Measurements from ENCODE around the gene PPP1R9B.

Gene PPP1R9B

DNA sequence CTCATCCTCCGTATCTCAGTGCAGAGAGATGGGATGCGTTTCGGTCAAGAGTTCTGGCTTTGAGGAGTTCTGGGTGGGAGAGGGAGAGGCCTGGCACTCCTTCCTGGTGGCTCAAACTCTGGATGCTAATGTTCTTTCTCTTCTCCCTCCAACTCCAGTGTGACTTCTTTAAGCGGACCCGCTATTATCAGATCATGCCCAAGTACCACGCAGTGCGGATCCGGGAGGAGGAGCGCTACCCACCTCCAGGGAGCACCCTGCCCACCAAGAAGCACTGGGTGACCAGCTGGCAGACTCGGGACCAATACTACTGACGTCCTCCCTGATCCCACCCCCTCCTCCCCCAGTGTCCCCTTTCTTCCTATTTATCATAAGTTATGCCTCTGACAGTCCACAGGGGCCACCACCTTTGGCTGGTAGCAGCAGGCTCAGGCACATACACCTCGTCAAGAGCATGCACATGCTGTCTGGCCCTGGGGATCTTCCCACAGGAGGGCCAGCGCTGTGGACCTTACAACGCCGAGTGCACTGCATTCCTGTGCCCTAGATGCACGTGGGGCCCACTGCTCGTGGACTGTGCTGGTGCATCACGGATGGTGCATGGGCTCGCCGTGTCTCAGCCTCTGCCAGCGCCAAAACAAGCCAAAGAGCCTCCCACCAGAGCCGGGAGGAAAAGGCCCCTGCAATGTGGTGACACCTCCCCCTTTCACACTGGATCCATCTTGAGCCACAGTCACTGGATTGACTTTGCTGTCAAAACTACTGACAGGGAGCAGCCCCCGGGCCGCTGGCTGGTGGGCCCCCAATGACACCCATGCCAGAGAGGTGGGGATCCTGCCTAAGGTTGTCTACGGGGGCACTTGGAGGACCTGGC, 61.3 kb downstream of the PPP1R9B start:
- Histone ChIP-seq H3K4me1 (ENCODE audit: control insufficient read depth in 1 of 2, insufficient read depth in 2 of 2, low read length in 2 of 2) (no peaks in the 10 kb centered on the region), H3K27me3 (ENCODE audit: low read depth, low read length) (no peaks in the 10 kb centered on the region), H3K27ac (ENCODE audit: low read length) (no peak overlapping the region), H3K4me3 (ENCODE audit: low read depth in 1 of 2, low read length in 2 of 2) (no peak overlapping the region), H3K36me3 (ENCODE audit: control insufficient read depth in 1 of 2, insufficient read depth in 2 of 2, low read length in 2 of 2) (no peaks in the 10 kb centered on the region), H3K9me3 (ENCODE audit: control insufficient read depth in 1 of 2, low read length in 2 of 2) (no peaks in the 10 kb centered on the region)

- no peaks in the 10 kb centered on the region for H3K9me3 ChIP-seq (ENCODE audit: control insufficient read depth in 1 of 2, low read length in 2 of 2)
- H3K36me3 ChIP-seq (ENCODE audit: control insufficient read depth in 1 of 2, insufficient read depth in 2 of 2, low read length in 2 of 2): no peaks in the 10 kb centered on the region
- H3K27ac ChIP-seq (ENCODE audit: low read length): no peak overlapping the region
Observed at GRCh38 chr17:50087912-50088405, 62.5 kb downstream of the PPP1R9B start.

DNA sequence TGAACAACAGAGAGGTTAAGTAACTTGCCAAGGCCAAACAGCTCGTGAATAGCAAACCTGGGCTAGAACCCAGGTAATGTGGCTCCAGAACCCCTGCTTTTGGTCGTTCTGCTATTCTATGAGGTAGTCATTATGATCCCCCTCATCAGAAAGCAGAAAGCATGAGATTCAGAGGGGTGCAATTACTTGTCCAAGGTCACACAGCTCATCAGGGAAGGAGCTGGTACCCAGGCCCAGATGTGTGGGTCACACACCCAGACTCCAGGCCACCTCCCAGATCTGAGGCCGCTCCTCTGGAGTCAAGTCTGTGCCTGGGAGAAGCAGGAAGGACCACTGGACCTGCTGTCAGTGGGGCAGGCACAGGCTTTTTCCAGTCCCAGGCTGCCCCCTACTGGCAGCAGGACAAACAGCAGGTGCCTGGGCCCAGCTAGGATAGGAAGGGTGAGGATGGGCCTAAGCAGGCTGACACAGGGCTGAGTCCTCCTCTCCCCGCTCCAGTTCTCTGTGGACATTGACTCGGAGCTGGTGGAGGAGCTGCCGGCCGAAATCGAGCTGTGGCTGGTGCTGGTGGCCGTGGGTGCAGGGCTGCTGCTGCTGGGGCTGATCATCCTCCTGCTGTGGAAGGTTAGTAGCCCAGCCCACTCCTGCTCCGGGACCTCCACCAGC, 63.1 kb downstream of the PPP1R9B start:
- no peaks in the 10 kb centered on the region for H3K9me3 ChIP-seq (ENCODE audit: control insufficient read depth in 1 of 2, low read length in 2 of 2)
- no peak overlapping the region for H3K27ac ChIP-seq (ENCODE audit: low read length)
- H3K27me3 ChIP-seq (ENCODE audit: low read depth, low read length): no peaks in the 10 kb centered on the region
- H3K36me3 ChIP-seq (ENCODE audit: control insufficient read depth in 1 of 2, insufficient read depth in 2 of 2, low read length in 2 of 2): peaks cover 0 to 3% of the 10 kb centered on the region in 2 donors
- no peaks in the 10 kb centered on the region for H3K4me1 ChIP-seq (ENCODE audit: control insufficient read depth in 1 of 2, insufficient read depth in 2 of 2, low read length in 2 of 2)
- H3K4me3 ChIP-seq (ENCODE audit: low read depth in 1 of 2, low read length in 2 of 2): no peak overlapping the region

More at GRCh38 chr17:50087912-50088405, 62.5 kb downstream of the PPP1R9B start:
- Histone ChIP-seq H3K27me3 (ENCODE audit: low read depth, low read length) (no peaks in the 10 kb centered on the region), H3K4me3 (ENCODE audit: low read depth in 1 of 2, low read length in 2 of 2) (no peak overlapping the region), H3K4me1 (ENCODE audit: control insufficient read depth in 1 of 2, insufficient read depth in 2 of 2, low read length in 2 of 2) (no peaks in the 10 kb centered on the region)
